Neural progenitor cell (in vitro differentiated cells): ENCODE data around the gene ARHGEF9.

Source experiments
- CTCF ChIP-seq: fragments of 200-600 bp; sonication (generic); IDR thresholded peaks from 2 replicates; pipeline ENCODE4 v1.5.1; 2017; ENCODE audit warnings: antibody characterized with exemption, mild to moderate bottlenecking
- EZH2phosphoT487 ChIP-seq: fragments of 200-600 bp; sonication (generic); IDR thresholded peaks from 2 replicates; pipeline ENCODE4 v1.6.1; 2017; ENCODE audit warnings: antibody characterized with exemption

- TF ChIP-seq CTCF = no peak
- TF ChIP-seq EZH2phosphoT487 = no peak
Observed at GRCh38 chrX:63737131-63737921, 47.7 kb downstream of the ARHGEF9 start.
